Prostate gland (tissue), 2 donors: ENCODE measurements around the gene GNPNAT1.

Source experiments
- POLR2A ChIP-seq: fragments of 450-650 bp; IDR thresholded peaks from one replicate; pipeline ENCODE4 v1.6.1; 2016; ENCODE audit warnings: antibody characterized with exemption, mild to moderate bottlenecking
- POLR2AphosphoS5 ChIP-seq: sonication (generic); formaldehyde crosslinking; IDR thresholded peaks from one replicate; pipeline ENCODE4 v1.6.1; 2017; ENCODE audit warnings: antibody characterized with exemption
- TF ChIP-seq, protein P1 (sequence below), 4 experiments: fragments of 200-600 bp in 2 of 4; fragments of 450-650 bp in 2 of 4; sonication (generic) in 2 of 4; IDR thresholded peaks; 1 replicate in 3 of 4; 2 replicates in 1 of 4; pipeline ENCODE4 v1.5.1; 2016 to 2019; ENCODE audit warnings: antibody characterized with exemption in 4 of 4, mild to moderate bottlenecking in 2 of 4, moderate library complexity in 2 of 4

DNA sequence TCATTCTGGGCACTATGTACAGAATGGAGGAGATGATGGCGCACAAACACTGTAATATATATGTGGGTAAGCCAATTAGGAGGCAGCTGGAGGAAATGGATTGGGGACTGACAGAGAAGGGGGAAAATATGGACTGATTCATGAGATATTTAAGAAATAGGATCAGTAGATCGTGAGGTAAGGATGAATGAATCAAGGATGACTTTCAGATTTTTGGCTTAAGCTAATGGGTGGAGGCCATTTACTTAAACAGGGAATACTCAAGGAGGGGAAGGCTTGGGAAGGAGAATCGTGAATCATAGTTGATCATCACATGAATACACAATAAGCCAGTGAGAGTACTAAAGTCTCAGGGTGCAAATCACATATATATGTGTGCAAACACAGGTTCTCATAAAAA, 11.2 kb upstream of the GNPNAT1 start:
- TF ChIP-seq, protein P1, sequence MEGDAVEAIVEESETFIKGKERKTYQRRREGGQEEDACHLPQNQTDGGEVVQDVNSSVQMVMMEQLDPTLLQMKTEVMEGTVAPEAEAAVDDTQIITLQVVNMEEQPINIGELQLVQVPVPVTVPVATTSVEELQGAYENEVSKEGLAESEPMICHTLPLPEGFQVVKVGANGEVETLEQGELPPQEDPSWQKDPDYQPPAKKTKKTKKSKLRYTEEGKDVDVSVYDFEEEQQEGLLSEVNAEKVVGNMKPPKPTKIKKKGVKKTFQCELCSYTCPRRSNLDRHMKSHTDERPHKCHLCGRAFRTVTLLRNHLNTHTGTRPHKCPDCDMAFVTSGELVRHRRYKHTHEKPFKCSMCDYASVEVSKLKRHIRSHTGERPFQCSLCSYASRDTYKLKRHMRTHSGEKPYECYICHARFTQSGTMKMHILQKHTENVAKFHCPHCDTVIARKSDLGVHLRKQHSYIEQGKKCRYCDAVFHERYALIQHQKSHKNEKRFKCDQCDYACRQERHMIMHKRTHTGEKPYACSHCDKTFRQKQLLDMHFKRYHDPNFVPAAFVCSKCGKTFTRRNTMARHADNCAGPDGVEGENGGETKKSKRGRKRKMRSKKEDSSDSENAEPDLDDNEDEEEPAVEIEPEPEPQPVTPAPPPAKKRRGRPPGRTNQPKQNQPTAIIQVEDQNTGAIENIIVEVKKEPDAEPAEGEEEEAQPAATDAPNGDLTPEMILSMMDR (IDR thresholded peaks at IDR 0.05), result no peak
- TF ChIP-seq POLR2A, result no peak
- TF ChIP-seq POLR2AphosphoS5, result no peak
